Chondrocyte (in vitro differentiated cells): ENCODE data around the gene HCRT. TPM values are rescaled to one million over a fixed set of nuclear protein-coding genes. Genes with fewer than 3 reads are reported as not detected.
A peak's percentile ranks its signal among the peaks of the same experiment; 100 is the strongest.

Experiments
- DNase-seq: peaks from one replicate; pipeline ENCODE4 v3.0.0; 2021; ENCODE audit warnings: mixed read lengths, low spot score
- H3K27ac Mint-ChIP-seq: one replicate; pipeline ENCODE4 v1.8.0; 2021; ENCODE audit warnings: mild to moderate bottlenecking, moderate library complexity, mixed read lengths; ENCODE audit not compliant: unreplicated experiment
- H3K27me3 Mint-ChIP-seq: 2 replicates; pipeline ENCODE4 v1.8.0; 2021; ENCODE audit warnings: low read depth, mixed read lengths
- H3K36me3 Mint-ChIP-seq: 2 replicates; pipeline ENCODE4 v1.8.0; 2021; ENCODE audit warnings: low read depth, mixed read lengths
- H3K4me1 Mint-ChIP-seq: 2 replicates; pipeline ENCODE4 v1.8.0; 2021; ENCODE audit warnings: low read depth, mild to moderate bottlenecking, mixed read lengths
- H3K4me3 Mint-ChIP-seq: one replicate; pipeline ENCODE4 v1.8.0; 2021; ENCODE audit warnings: mild to moderate bottlenecking, moderate library complexity, mixed read lengths; ENCODE audit not compliant: unreplicated experiment
- H3K9me3 Mint-ChIP-seq: 2 replicates; pipeline ENCODE4 v1.8.0; 2021; ENCODE audit warnings: low read depth, mixed read lengths
- total RNA-seq: library from RNA; stranded (reverse); gene quantifications from 3 replicates; pipeline ENCODE4 v1.2.1, GENCODE V29; 2021
- TF ChIP-seq, protein P1 (sequence below): fragments of 200-600 bp; sonication (generic); IDR thresholded peaks from 2 replicates; pipeline ENCODE4 v1.5.0; 2021; ENCODE audit warnings: antibody characterized with exemption, mild to moderate bottlenecking, moderate library complexity

HCRT gene
- total RNA-seq, 1 donor from 2014 or later, result not detected

DNA sequence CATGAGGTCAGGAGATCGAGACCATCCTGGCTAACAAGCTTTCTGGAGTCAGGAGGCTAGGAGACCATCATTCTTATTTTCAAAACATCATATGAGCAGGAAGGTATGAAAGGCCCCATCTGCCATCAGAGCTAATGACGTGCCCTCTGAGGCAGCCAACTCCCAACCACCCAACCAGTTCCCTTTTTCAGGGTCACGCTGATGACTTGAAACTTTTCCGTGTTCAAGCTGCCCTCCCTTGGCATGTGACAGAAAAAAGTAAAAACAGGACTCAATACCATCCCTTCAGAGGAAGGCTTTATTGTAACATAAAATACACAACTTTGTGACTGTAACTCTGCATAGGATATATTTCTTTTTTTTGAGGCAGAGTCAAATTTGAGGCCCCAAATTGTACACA lies 13.6 kb upstream of the HCRT start:
- no peak for DNase-seq
- Mint-ChIP-seq H3K27me3 (no peaks in the 10 kb centered on the region), H3K36me3 (peaks cover 16% of the 10 kb centered on the region), H3K4me1 (peaks cover 7% of the 10 kb centered on the region), H3K4me3 (no peak overlapping the region), H3K9me3 (no peaks in the 10 kb centered on the region), H3K27ac (no peak overlapping the region)
- TF ChIP-seq, protein P1, sequence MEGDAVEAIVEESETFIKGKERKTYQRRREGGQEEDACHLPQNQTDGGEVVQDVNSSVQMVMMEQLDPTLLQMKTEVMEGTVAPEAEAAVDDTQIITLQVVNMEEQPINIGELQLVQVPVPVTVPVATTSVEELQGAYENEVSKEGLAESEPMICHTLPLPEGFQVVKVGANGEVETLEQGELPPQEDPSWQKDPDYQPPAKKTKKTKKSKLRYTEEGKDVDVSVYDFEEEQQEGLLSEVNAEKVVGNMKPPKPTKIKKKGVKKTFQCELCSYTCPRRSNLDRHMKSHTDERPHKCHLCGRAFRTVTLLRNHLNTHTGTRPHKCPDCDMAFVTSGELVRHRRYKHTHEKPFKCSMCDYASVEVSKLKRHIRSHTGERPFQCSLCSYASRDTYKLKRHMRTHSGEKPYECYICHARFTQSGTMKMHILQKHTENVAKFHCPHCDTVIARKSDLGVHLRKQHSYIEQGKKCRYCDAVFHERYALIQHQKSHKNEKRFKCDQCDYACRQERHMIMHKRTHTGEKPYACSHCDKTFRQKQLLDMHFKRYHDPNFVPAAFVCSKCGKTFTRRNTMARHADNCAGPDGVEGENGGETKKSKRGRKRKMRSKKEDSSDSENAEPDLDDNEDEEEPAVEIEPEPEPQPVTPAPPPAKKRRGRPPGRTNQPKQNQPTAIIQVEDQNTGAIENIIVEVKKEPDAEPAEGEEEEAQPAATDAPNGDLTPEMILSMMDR, result no peak

DNA sequence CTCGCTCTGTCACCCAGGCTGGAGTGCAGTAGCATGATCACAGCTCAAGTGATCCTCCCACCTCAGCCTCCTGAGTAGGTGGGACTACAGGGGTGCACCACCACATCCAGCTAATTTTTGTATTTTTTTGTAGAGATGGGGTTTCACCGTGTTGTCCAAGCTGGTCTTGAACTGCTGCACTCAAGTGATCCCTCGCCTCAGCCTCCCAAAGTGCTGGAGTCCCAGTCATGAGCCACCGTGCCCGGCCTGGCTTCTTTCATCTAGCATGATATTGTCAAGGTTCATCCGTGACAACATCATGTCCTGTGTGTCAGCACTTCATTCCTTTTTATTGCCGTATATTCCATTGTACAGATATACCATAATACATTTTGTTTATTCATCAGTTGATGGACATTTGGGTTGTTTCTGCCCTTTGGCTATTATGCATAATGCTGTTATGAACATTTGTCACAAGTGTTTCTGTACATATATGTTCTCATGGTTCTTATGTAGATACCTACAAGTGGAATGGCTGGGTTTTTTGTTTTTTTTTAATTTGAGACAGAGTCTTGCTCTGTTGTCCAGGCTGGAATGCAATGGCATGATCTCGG lies 12.4 kb upstream of the HCRT start:
- H3K4me3 Mint-ChIP-seq, result no peak overlapping the region
- no peaks in the 10 kb centered on the region for H3K27me3 Mint-ChIP-seq

DNA sequence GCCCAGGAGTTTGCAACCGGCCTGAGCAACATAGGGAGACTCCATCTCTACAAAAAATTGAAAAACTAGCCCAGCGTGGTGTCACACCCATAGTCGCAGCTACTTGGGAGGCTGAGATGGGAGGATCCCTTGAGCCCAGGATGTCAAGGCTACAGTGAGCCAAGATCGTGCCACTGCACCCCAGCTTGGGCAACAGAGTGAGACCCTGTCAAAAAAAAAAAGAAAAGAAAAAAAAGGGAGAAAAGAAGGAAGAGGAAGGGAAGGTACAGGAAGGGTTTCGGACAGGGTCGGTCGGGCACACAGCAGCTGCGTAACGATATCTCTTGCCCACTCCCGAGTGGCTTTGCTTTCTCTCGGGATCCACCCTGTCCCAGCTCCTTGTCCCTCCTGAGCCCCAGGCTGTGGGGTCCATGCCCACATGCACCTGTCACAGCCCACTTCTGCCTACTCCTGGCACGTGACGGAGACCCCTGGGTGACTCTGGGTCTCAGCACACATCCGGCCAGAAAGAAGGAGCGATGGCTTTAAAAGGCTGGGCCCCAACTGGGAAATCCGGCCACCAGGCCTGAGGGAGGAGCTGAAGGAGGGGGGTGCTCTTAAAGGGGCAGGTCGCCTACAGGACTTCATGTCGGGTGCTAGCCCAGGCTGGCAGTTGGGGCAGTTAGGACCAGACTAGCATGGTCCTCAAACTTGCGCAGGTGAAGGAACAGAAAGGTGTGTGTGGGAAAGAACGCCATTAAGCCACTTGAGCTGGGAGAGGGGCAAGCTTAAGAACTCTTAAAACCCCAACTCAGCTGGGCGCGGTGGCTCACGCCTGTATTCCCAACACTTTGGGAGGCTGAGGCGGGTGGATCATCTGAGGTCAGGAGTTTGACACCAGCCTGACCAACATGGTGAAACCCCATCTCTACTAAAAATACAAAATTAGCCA lies 9.0 kb upstream of the HCRT start, which contains the start of gene GHDC:
Gene GHDC (minus strand): TSS at position 526 of the 931 bp plus-strand sequence. CDS start 913 bp downstream, outside the sequence.
- Mint-ChIP-seq H3K36me3 (no peaks in the 10 kb centered on the region), H3K27ac (peak within 1 kb of the TSS; percentile 77), H3K9me3 (no peaks in the 10 kb centered on the region), H3K4me3 (peak within 1 kb of the TSS; percentile 82), H3K27me3 (no peaks in the 10 kb centered on the region), H3K4me1 (peaks cover 9% of the 10 kb centered on the region)
- TF ChIP-seq, protein P1, result no peak
- DNase-seq, result no peak

More for the DNA sequence above, 12.4 kb upstream of the HCRT start:
- H3K27ac Mint-ChIP-seq, result no peak overlapping the region
- no peaks in the 10 kb centered on the region for H3K9me3 Mint-ChIP-seq
- no peak for DNase-seq
- H3K36me3 Mint-ChIP-seq, result peaks cover 13% of the 10 kb centered on the region
- TF ChIP-seq, protein P1, result no peak
- H3K4me1 Mint-ChIP-seq, result peaks cover 9% of the 10 kb centered on the region

DNA sequence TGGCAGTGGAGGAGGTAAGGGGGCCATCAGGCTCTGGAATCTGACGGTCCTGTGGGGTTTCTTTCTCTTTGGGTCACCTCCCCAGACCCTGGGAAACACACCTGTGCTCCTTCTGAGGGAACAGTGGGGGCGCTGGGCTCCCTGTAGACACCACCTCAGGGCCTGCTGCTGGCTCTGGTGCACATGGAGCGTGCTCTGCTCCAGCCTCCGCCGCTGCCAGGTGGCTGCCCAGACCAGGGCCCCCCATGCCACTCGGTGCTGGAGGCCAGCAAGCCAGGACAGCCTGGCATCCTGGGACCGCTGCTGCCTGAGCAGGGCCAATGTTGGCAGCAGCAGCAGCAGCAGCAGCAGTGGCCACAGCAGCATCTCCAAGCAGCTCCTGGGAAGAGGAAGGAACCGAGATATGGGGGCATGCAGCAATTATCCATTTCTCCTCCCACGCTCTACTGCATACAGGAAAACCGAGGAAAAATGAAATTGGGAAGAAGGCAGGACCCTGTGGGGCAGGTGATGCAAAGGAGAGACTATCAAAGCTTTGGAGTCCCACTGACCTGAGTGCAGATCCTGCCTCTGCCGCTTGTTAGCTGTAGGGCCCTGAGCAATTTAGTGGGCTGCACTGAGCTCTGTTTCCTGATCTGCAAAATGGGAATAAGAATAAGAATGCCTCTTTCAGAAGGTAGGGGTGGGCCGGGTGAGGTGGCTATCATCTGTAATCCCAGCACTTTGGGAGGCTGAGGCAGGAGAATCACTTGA lies 8.1 kb upstream of the HCRT start:
- no peaks in the 10 kb centered on the region for H3K27me3 Mint-ChIP-seq
- H3K4me1 Mint-ChIP-seq, result peaks cover 9% of the 10 kb centered on the region
- no peaks in the 10 kb centered on the region for H3K36me3 Mint-ChIP-seq
- DNase-seq, result no peak
- H3K9me3 Mint-ChIP-seq, result no peaks in the 10 kb centered on the region
- H3K4me3 Mint-ChIP-seq, result peak overlapping the region; percentile 82
- H3K27ac Mint-ChIP-seq, result no peak overlapping the region
- TF ChIP-seq, protein P1, result no peak
